GM12801 (cell line): ENCODE measurements around the gene CDKAL1.

ENCODE experiments used
- TF ChIP-seq, protein P1 (sequence below): IDR thresholded peaks from one replicate; pipeline ENCODE4 v1.5.1; 2011; ENCODE audit warnings: control low read depth; ENCODE audit not compliant: insufficient read length; ENCODE audit errors: extremely low read depth

CDKAL1 gene

DNA sequence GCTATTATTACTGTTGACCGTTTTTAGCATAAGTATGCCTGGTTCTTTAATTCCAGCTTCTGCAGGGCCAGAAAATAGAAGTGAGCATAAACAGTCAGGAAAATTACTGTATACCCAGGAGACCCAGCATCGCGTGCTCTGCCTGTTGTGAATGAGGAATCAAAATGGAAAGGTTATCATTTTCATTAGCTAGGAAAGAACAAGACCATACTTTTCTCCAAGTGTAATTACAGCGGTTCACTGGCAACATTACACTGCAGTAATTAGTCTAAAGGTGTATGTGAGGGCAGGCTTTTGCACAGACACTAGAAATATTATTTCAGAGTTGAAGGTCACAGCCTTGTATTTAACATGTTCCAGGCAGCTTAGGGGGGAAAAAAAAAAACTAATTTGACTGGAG lies 655.5 kb downstream of the CDKAL1 start:
- TF ChIP-seq, protein P1, sequence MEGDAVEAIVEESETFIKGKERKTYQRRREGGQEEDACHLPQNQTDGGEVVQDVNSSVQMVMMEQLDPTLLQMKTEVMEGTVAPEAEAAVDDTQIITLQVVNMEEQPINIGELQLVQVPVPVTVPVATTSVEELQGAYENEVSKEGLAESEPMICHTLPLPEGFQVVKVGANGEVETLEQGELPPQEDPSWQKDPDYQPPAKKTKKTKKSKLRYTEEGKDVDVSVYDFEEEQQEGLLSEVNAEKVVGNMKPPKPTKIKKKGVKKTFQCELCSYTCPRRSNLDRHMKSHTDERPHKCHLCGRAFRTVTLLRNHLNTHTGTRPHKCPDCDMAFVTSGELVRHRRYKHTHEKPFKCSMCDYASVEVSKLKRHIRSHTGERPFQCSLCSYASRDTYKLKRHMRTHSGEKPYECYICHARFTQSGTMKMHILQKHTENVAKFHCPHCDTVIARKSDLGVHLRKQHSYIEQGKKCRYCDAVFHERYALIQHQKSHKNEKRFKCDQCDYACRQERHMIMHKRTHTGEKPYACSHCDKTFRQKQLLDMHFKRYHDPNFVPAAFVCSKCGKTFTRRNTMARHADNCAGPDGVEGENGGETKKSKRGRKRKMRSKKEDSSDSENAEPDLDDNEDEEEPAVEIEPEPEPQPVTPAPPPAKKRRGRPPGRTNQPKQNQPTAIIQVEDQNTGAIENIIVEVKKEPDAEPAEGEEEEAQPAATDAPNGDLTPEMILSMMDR, result no peak

GRCh38 chr6:21190701-21191100 lies 656.4 kb downstream of the CDKAL1 start:
- TF ChIP-seq, protein P1, result no peak

- TF ChIP-seq, protein P1, result no peak
Observed at GRCh38 chr6:21193790-21194475, 659.7 kb downstream of the CDKAL1 start.

DNA sequence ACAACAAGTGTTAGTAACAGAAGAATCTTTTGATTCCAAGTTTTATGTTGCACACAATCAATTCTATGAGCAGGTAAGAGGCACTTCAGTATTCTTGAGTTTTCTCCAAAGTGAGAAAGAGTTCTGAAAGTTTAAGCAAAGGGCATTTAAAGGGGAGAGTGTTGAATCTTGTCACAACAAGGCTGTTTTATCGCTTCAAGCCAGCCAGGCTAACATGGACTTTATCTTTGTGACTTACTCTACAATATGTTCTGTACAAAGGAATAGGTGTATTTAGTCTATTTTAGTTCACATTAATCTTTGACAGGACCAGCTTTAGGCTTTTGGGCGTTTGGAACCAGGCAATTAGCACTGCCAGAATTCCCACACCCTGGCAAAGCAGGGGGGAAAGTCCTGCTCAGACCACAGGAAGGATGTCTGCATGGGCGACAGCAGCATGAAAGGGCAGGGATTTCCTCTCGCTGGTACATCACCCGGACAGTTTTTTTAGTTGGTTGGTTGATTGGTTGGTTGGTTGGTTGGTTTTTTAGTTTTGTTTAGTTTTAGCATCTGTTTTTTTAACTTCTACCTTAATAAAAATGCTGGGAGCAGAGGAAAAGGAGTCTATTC lies 663.9 kb downstream of the CDKAL1 start:
- TF ChIP-seq, protein P1, result no peak

DNA sequence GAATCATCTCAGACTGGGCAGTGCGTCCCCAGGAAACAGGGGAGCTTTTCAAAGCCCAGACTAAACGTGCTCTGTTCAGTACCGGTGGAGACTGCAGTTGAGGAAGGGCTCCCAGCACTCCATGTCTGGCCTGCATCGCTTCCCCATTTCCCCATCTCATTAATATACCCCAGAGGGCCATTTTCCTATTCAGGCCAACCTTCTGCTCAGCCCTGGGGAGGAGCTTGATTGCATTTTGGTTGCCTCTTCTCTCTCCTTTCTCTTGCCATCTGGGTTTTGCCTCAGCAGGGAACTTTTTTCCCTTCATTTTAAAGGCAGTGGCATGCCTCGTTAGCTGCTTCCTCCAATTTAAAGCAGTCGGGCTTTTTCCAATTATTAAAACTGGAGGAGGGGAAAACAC lies 665.0 kb downstream of the CDKAL1 start:
- TF ChIP-seq, protein P1, result no peak

GRCh38 chr6:21200134-21200870 lies 666.0 kb downstream of the CDKAL1 start:
- TF ChIP-seq, protein P1, result no peak

DNA sequence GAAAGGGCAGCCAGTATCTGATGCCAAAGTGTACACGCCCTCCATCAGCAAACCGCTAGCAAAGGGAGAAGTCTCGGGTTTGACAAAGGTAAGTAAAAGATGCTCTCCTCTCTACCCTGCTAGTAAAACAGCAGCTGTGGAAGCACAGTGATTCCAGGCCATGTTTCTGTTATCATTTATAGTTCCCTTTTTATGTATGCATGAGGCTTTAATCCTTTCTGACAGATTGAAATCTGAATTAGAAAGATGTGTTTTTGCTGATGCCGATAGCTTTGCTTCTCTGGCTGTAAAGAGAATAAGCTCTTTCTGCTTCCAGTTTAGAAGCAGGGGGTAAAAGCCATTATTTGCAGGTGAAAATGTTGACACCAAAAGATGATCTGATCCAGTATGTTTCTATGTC lies 666.9 kb downstream of the CDKAL1 start:
- TF ChIP-seq, protein P1, result no peak
